ENCODE measurements around the gene ATXN7.
A peak's percentile ranks its signal among the peaks of the same experiment; 100 is the strongest.

ATXN7 gene

GRCh38 chr3:63878394-63879060, 14.9 kb downstream of the ATXN7 start:
- no peak overlapping the region for H3K9ac ChIP-seq (ENCODE audit: low read length in 2 of 2)
- peaks cover 6% of the 10 kb centered on the region for H3K4me1 ChIP-seq (ENCODE audit: control insufficient read depth, insufficient read depth, low read length)
- H3K9me3 ChIP-seq (ENCODE audit: control insufficient read depth in 2 of 2, low read length in 2 of 2): no peaks in the 10 kb centered on the region
- H3K36me3 ChIP-seq (ENCODE audit: control insufficient read depth in 2 of 2, insufficient read depth in 2 of 2, low read length in 2 of 2): no peaks in the 10 kb centered on the region
- H3K4me3 ChIP-seq (ENCODE audit: low read length in 2 of 2): peak overlapping the region in 1 of 2 donors; percentile 21
- H3K27me3 ChIP-seq (ENCODE audit: control insufficient read depth in 1 of 2, insufficient read depth in 2 of 2, low read length in 2 of 2): no peaks in the 10 kb centered on the region
- no peak overlapping the region for H3K27ac ChIP-seq (ENCODE audit: low read length)

GRCh38 chr3:63880653-63881052, 17.0 kb downstream of the ATXN7 start:
- H3K4me1 ChIP-seq (ENCODE audit: control insufficient read depth, insufficient read depth, low read length): peaks cover 6% of the 10 kb centered on the region
- no peak overlapping the region for H3K4me3 ChIP-seq (ENCODE audit: low read length in 2 of 2)
- no peaks in the 10 kb centered on the region for H3K36me3 ChIP-seq (ENCODE audit: control insufficient read depth in 2 of 2, insufficient read depth in 2 of 2, low read length in 2 of 2)
- no peaks in the 10 kb centered on the region for H3K27me3 ChIP-seq (ENCODE audit: control insufficient read depth in 1 of 2, insufficient read depth in 2 of 2, low read length in 2 of 2)
- no peaks in the 10 kb centered on the region for H3K9me3 ChIP-seq (ENCODE audit: control insufficient read depth in 2 of 2, low read length in 2 of 2)
- no peak overlapping the region for H3K27ac ChIP-seq (ENCODE audit: low read length)
- H3K9ac ChIP-seq (ENCODE audit: low read length in 2 of 2): no peak overlapping the region

- Histone ChIP-seq H3K4me1 (ENCODE audit: control insufficient read depth, insufficient read depth, low read length) (peaks cover 5% of the 10 kb centered on the region), H3K4me3 (ENCODE audit: low read length in 2 of 2) (peak overlapping the region in 1 of 2 donors; percentile 27), H3K9ac (ENCODE audit: low read length in 2 of 2) (no peak overlapping the region), H3K27ac (ENCODE audit: low read length) (no peak overlapping the region), H3K27me3 (ENCODE audit: control insufficient read depth in 1 of 2, insufficient read depth in 2 of 2, low read length in 2 of 2) (no peaks in the 10 kb centered on the region), H3K9me3 (ENCODE audit: control insufficient read depth in 2 of 2, low read length in 2 of 2) (no peaks in the 10 kb centered on the region), H3K36me3 (ENCODE audit: control insufficient read depth in 2 of 2, insufficient read depth in 2 of 2, low read length in 2 of 2) (no peaks in the 10 kb centered on the region)
Observed at GRCh38 chr3:63886858-63887257, 23.2 kb downstream of the ATXN7 start.

GRCh38 chr3:63891518-63891917, 27.9 kb downstream of the ATXN7 start:
- Histone ChIP-seq H3K4me1 (ENCODE audit: control insufficient read depth, insufficient read depth, low read length) (peaks cover 5% of the 10 kb centered on the region), H3K9ac (ENCODE audit: low read length in 2 of 2) (no peak overlapping the region), H3K27me3 (ENCODE audit: control insufficient read depth in 1 of 2, insufficient read depth in 2 of 2, low read length in 2 of 2) (no peaks in the 10 kb centered on the region), H3K9me3 (ENCODE audit: control insufficient read depth in 2 of 2, low read length in 2 of 2) (no peaks in the 10 kb centered on the region), H3K4me3 (ENCODE audit: low read length in 2 of 2) (no peak overlapping the region), H3K27ac (ENCODE audit: low read length) (no peak overlapping the region), H3K36me3 (ENCODE audit: control insufficient read depth in 2 of 2, insufficient read depth in 2 of 2, low read length in 2 of 2) (no peaks in the 10 kb centered on the region)

- H3K9ac ChIP-seq (ENCODE audit: low read length in 2 of 2): no peak overlapping the region
- no peaks in the 10 kb centered on the region for H3K27me3 ChIP-seq (ENCODE audit: control insufficient read depth in 1 of 2, insufficient read depth in 2 of 2, low read length in 2 of 2)
- no peaks in the 10 kb centered on the region for H3K9me3 ChIP-seq (ENCODE audit: control insufficient read depth in 2 of 2, low read length in 2 of 2)
- H3K4me3 ChIP-seq (ENCODE audit: low read length in 2 of 2): no peak overlapping the region
- no peaks in the 10 kb centered on the region for H3K36me3 ChIP-seq (ENCODE audit: control insufficient read depth in 2 of 2, insufficient read depth in 2 of 2, low read length in 2 of 2)
- H3K4me1 ChIP-seq (ENCODE audit: control insufficient read depth, insufficient read depth, low read length): no peaks in the 10 kb centered on the region
- H3K27ac ChIP-seq (ENCODE audit: low read length): no peak overlapping the region
Observed at GRCh38 chr3:63892773-63893352, 29.2 kb downstream of the ATXN7 start.

- Histone ChIP-seq H3K27me3 (ENCODE audit: control insufficient read depth in 1 of 2, insufficient read depth in 2 of 2, low read length in 2 of 2) (no peaks in the 10 kb centered on the region), H3K9ac (ENCODE audit: low read length in 2 of 2) (no peak overlapping the region), H3K36me3 (ENCODE audit: control insufficient read depth in 2 of 2, insufficient read depth in 2 of 2, low read length in 2 of 2) (peaks cover 0 to 6% of the 10 kb centered on the region in 2 donors), H3K4me1 (ENCODE audit: control insufficient read depth, insufficient read depth, low read length) (no peaks in the 10 kb centered on the region), H3K4me3 (ENCODE audit: low read length in 2 of 2) (no peak overlapping the region), H3K9me3 (ENCODE audit: control insufficient read depth in 2 of 2, low read length in 2 of 2) (no peaks in the 10 kb centered on the region), H3K27ac (ENCODE audit: low read length) (no peak overlapping the region)
Observed at GRCh38 chr3:63895422-63896189, 31.9 kb downstream of the ATXN7 start.

GRCh38 chr3:63896332-63897030, 32.8 kb downstream of the ATXN7 start:
- no peaks in the 10 kb centered on the region for H3K9me3 ChIP-seq (ENCODE audit: control insufficient read depth in 2 of 2, low read length in 2 of 2)
- peaks cover 0 to 8% of the 10 kb centered on the region in 2 donors for H3K36me3 ChIP-seq (ENCODE audit: control insufficient read depth in 2 of 2, insufficient read depth in 2 of 2, low read length in 2 of 2)
- H3K4me3 ChIP-seq (ENCODE audit: low read length in 2 of 2): no peak overlapping the region
- H3K27me3 ChIP-seq (ENCODE audit: control insufficient read depth in 1 of 2, insufficient read depth in 2 of 2, low read length in 2 of 2): no peaks in the 10 kb centered on the region
- no peak overlapping the region for H3K27ac ChIP-seq (ENCODE audit: low read length)
- H3K9ac ChIP-seq (ENCODE audit: low read length in 2 of 2): no peak overlapping the region
- H3K4me1 ChIP-seq (ENCODE audit: control insufficient read depth, insufficient read depth, low read length): no peaks in the 10 kb centered on the region

- Histone ChIP-seq H3K4me3 (ENCODE audit: low read length in 2 of 2) (no peak overlapping the region), H3K9me3 (ENCODE audit: control insufficient read depth in 2 of 2, low read length in 2 of 2) (no peaks in the 10 kb centered on the region), H3K27me3 (ENCODE audit: control insufficient read depth in 1 of 2, insufficient read depth in 2 of 2, low read length in 2 of 2) (no peaks in the 10 kb centered on the region), H3K27ac (ENCODE audit: low read length) (no peak overlapping the region), H3K4me1 (ENCODE audit: control insufficient read depth, insufficient read depth, low read length) (no peaks in the 10 kb centered on the region), H3K36me3 (ENCODE audit: control insufficient read depth in 2 of 2, insufficient read depth in 2 of 2, low read length in 2 of 2) (peaks cover 0 to 8% of the 10 kb centered on the region in 2 donors), H3K9ac (ENCODE audit: low read length in 2 of 2) (no peak overlapping the region)
Observed at GRCh38 chr3:63900010-63900409, 36.3 kb downstream of the ATXN7 start.

GRCh38 chr3:63900459-63900858, 36.8 kb downstream of the ATXN7 start:
- Histone ChIP-seq H3K4me3 (ENCODE audit: low read length in 2 of 2) (no peak overlapping the region), H3K36me3 (ENCODE audit: control insufficient read depth in 2 of 2, insufficient read depth in 2 of 2, low read length in 2 of 2) (peaks cover 0 to 8% of the 10 kb centered on the region in 2 donors), H3K9me3 (ENCODE audit: control insufficient read depth in 2 of 2, low read length in 2 of 2) (no peaks in the 10 kb centered on the region), H3K27ac (ENCODE audit: low read length) (no peak overlapping the region), H3K27me3 (ENCODE audit: control insufficient read depth in 1 of 2, insufficient read depth in 2 of 2, low read length in 2 of 2) (no peaks in the 10 kb centered on the region), H3K4me1 (ENCODE audit: control insufficient read depth, insufficient read depth, low read length) (no peaks in the 10 kb centered on the region), H3K9ac (ENCODE audit: low read length in 2 of 2) (no peak overlapping the region)

GRCh38 chr3:63905731-63906620, 42.3 kb downstream of the ATXN7 start:
- H3K27ac ChIP-seq (ENCODE audit: low read length): no peak overlapping the region
- H3K27me3 ChIP-seq (ENCODE audit: control insufficient read depth in 1 of 2, insufficient read depth in 2 of 2, low read length in 2 of 2): no peaks in the 10 kb centered on the region
- H3K4me3 ChIP-seq (ENCODE audit: low read length in 2 of 2): no peak overlapping the region
- H3K4me1 ChIP-seq (ENCODE audit: control insufficient read depth, insufficient read depth, low read length): no peaks in the 10 kb centered on the region
- H3K9ac ChIP-seq (ENCODE audit: low read length in 2 of 2): no peak overlapping the region
- H3K36me3 ChIP-seq (ENCODE audit: control insufficient read depth in 2 of 2, insufficient read depth in 2 of 2, low read length in 2 of 2): no peaks in the 10 kb centered on the region
- H3K9me3 ChIP-seq (ENCODE audit: control insufficient read depth in 2 of 2, low read length in 2 of 2): no peaks in the 10 kb centered on the region

Data from stomach smooth muscle (tissue), 2 donors.